Fibroblast of villous mesenchyme (primary cell): Measurements from ENCODE around the gene PDRG1. TPM values are rescaled to one million over a fixed set of nuclear protein-coding genes. Genes with fewer than 3 reads are reported as not detected.

Experiments
- DNase-seq: peaks from one replicate; pipeline ENCODE4 v3.0.0-alpha.2; 2010; ENCODE audit warnings: low read depth
- H3K4me3 ChIP-seq: 2 replicates; pipeline ENCODE4 v1.5.1; 2011; ENCODE audit warnings: low read depth, mild to moderate bottlenecking, low read length
- CTCF ChIP-seq: IDR thresholded peaks from 2 replicates; pipeline ENCODE4 v1.5.1; 2012; ENCODE audit warnings: low read depth, mild to moderate bottlenecking, low read length; ENCODE audit not compliant: insufficient read depth
- total RNA-seq: library from RNA; depleted of rRNA; stranded (reverse); fragments of >200 nt; gene quantifications from 2 replicates; pipeline ENCODE4 v1.2.3, GENCODE V29; 2012

PDRG1 gene
- total RNA-seq, 1 donor: 3.5 TPM

- H3K4me3 ChIP-seq: peak overlapping the region; percentile 10
- no peak for TF ChIP-seq CTCF
- peak; percentile 73 for DNase-seq
These were observed 16.7 kb upstream of the PDRG1 start for GRCh38 chr20:31968291-31969126.

- TF ChIP-seq CTCF: no peak
- no peak for DNase-seq
- H3K4me3 ChIP-seq: peak within 1 kb of the TSS; percentile 10
These were observed 16.0 kb upstream of the PDRG1 start, which contains the start of gene XKR7 for GRCh38 chr20:31967830-31968249. Gene XKR7 (plus strand): TSS chr20:31968151. CDS start chr20:31968176, 25 bp downstream.

- DNase-seq: no peak
- TF ChIP-seq CTCF: no peak
These were observed 15.3 kb upstream of the PDRG1 start for GRCh38 chr20:31966991-31967655.

GRCh38 chr20:31963889-31964288, 12.0 kb upstream of the PDRG1 start:
- no peak overlapping the region for H3K4me3 ChIP-seq
- TF ChIP-seq CTCF: no peak
- DNase-seq: no peak

More at GRCh38 chr20:31966991-31967655, 15.3 kb upstream of the PDRG1 start:
- H3K4me3 ChIP-seq: no peak overlapping the region

- no peak for DNase-seq
- no peak overlapping the region for H3K4me3 ChIP-seq
- TF ChIP-seq CTCF: no peak
These were observed 10.9 kb upstream of the PDRG1 start for GRCh38 chr20:31962761-31963160.

- TF ChIP-seq CTCF: no peak
- DNase-seq: no peak
These were observed 5.0 kb upstream of the PDRG1 start for GRCh38 chr20:31956556-31957526.

More at GRCh38 chr20:31956556-31957526, 5.0 kb upstream of the PDRG1 start:
- no peak overlapping the region for H3K4me3 ChIP-seq
